HepG2 (cell line): Measurements from ENCODE around the gene NT5C. TPM values are rescaled to one million over a fixed set of nuclear protein-coding genes. Genes with fewer than 3 reads are reported as not detected.
"Not testable (repeated sequence)": the region's sequence is repeated elsewhere in the genome, so short reads cannot be mapped to it uniquely, and the experiment has no call there.

ENCODE experiments used
- CAMTA2 ChIP-seq: sonication (generic); formaldehyde crosslinking; IDR thresholded peaks from 2 replicates; pipeline ENCODE4 v1.4.0; 2020; ENCODE audit warnings: mild to moderate bottlenecking, missing genetic modification reagents, borderline replicate concordance
- EP300 ChIP-seq, 3 experiments: sonication (generic) in 1 of 3; formaldehyde crosslinking in 1 of 3; IDR thresholded peaks; 2 replicates each; pipeline versions ENCODE4 v1.5.1 to v1.6.1; 2011 to 2020; ENCODE audit warnings: low read depth in 2 of 3, low read length in 2 of 3, borderline replicate concordance in 1 of 3, improper control_type of control experiment in 1 of 3, mild to moderate bottlenecking in 1 of 3, missing genetic modification reagents in 1 of 3, moderate library complexity in 1 of 3
- MTERF4 ChIP-seq: sonication (generic); formaldehyde crosslinking; IDR thresholded peaks from 2 replicates; pipeline ENCODE4 v1.8.0; 2023; ENCODE audit warnings: mild to moderate bottlenecking, missing genetic modification reagents
- PRPF4 ChIP-seq: fragments of 200-400 bp; formaldehyde crosslinking; IDR thresholded peaks from 2 replicates; pipeline ENCODE4 v1.6.1; 2016; ENCODE audit warnings: low read length, low read depth; ENCODE audit not compliant: poor library complexity, severe bottlenecking
- RXRA ChIP-seq: sonication (generic); formaldehyde crosslinking; IDR thresholded peaks from 2 replicates; pipeline ENCODE4 v1.5.1; 2020; ENCODE audit warnings: missing genetic modification reagents
- SNAI1 ChIP-seq: sonication (generic); formaldehyde crosslinking; IDR thresholded peaks from 2 replicates; pipeline ENCODE4 v1.5.0; 2020; ENCODE audit warnings: mild to moderate bottlenecking, missing genetic modification reagents, borderline replicate concordance
- SNAPC4 ChIP-seq: sonication (generic); formaldehyde crosslinking; IDR thresholded peaks from 2 replicates; pipeline ENCODE4 v1.4.0; 2020; ENCODE audit warnings: mild to moderate bottlenecking, missing genetic modification reagents
- ZBTB3 ChIP-seq: sonication (generic); formaldehyde crosslinking; IDR thresholded peaks from 2 replicates; pipeline ENCODE4 v1.4.0; 2020; ENCODE audit warnings: low read depth, mild to moderate bottlenecking, moderate library complexity, missing genetic modification reagents, borderline replicate concordance
- ZMYM2 ChIP-seq: sonication (generic); formaldehyde crosslinking; IDR thresholded peaks from 2 replicates; pipeline ENCODE4 v1.8.0; 2022; ENCODE audit warnings: mild to moderate bottlenecking, missing genetic modification reagents
- ZNF510 ChIP-seq: sonication (generic); formaldehyde crosslinking; IDR thresholded peaks from 2 replicates; pipeline ENCODE4 v1.4.0; 2020; ENCODE audit warnings: low read depth, mild to moderate bottlenecking, missing genetic modification reagents
- ZNF572 ChIP-seq: sonication (generic); formaldehyde crosslinking; IDR thresholded peaks from 2 replicates; pipeline ENCODE4 v1.5.1; 2020; ENCODE audit warnings: mild to moderate bottlenecking, missing genetic modification reagents
- ZNF646 ChIP-seq: sonication (generic); formaldehyde crosslinking; IDR thresholded peaks from 2 replicates; pipeline ENCODE4 v1.9.0; 2021; ENCODE audit warnings: mild to moderate bottlenecking, missing genetic modification reagents
- polyA plus RNA-seq, 8 experiments: library from polyadenylated mRNA; depleted of rRNA in 3 of 8; stranded (reverse) in 7 of 8; unstranded in 1 of 8; fragments of >200 nt; fragmentation: Illumina TruSeq in 4 of 8; extraction: Trizol in 4 of 8; gene quantifications; 2 replicates each; pipeline versions ENCODE4 v1.2.1 to v1.2.3, GENCODE V29; 2011 to 2016; ENCODE audit warnings: low read depth in 4 of 8, missing spikeins in 1 of 8, mixed read lengths in 1 of 8; ENCODE audit not compliant: insufficient read depth in 1 of 8
- total RNA-seq, 5 experiments: library from RNA; depleted of rRNA; stranded (reverse); fragments of >200 nt; fragmentation: Illumina TruSeq; extraction: Trizol; gene quantifications; 2 replicates each; pipeline ENCODE4 v1.2.3, GENCODE V29; 2016; ENCODE audit warnings: low read depth in 1 of 5

Gene NT5C
- total and polyA plus RNA-seq, 2 of the 13 experiments (the other 11 are each of a cell fraction or from before 2014, with no cell fraction given), result 42.8 to 48.6 TPM

GRCh38 chr17:75132018-75133000, 767 bp upstream of the NT5C start (continued):
- TF ChIP-seq CAMTA2 (CRISPR knock-in tag), result peak; percentile 5
- 0 out of 2 replicates have a peak, but pooled peaks have one; percentile 18 for TF ChIP-seq RXRA (CRISPR knock-in tag)
- TF ChIP-seq EP300 (IDR thresholded peaks at IDR 0.05; ENCODE audit: low read depth in 2 of 2, low read length in 2 of 2), result 0 out of 4 replicates have a peak, but pooled peaks of 1 of the 2 experiments have one; percentile 1
- not testable (repeated sequence) for TF ChIP-seq EP300 (CRISPR knock-in tag; IDR thresholded peaks at IDR 0.05; ENCODE audit: borderline replicate concordance)
- TF ChIP-seq SNAPC4 (CRISPR knock-in tag), result 0 out of 2 replicates have a peak, but pooled peaks have one; percentile 1
- TF ChIP-seq ZMYM2, result peak; percentile 76
- TF ChIP-seq ZBTB3 (CRISPR knock-in tag), result 0 out of 2 replicates have a peak, but pooled peaks have one; percentile 6
- 0 out of 2 replicates have a peak, but pooled peaks have one; percentile 41 for TF ChIP-seq ZNF572
- TF ChIP-seq PRPF4, result peak; percentile 77
- 0 out of 2 replicates have a peak, but pooled peaks have one; percentile 74 for TF ChIP-seq ZNF510
- 0 out of 2 replicates have a peak, but pooled peaks have one; percentile 39 for TF ChIP-seq ZNF646 (CRISPR knock-in tag)
- 0 out of 2 replicates have a peak, but pooled peaks have one; percentile 56 for TF ChIP-seq MTERF4 (CRISPR knock-in tag)
- 0 out of 2 replicates have a peak, but pooled peaks have one; percentile 9 for TF ChIP-seq SNAI1 (CRISPR knock-in tag)
